Activated CD4-positive, alpha-beta T cell treated with anti-CD3 and anti-CD28 coated beads, Interleukin-2, Interleukin-6, amounts not matched to agents 100 ng/mL and 50 ng/mL, durations not matched to agents 16 hours and 8 hours (primary cell): ENCODE results near the gene CYP39A1.

ENCODE experiments used
- DNase-seq: peaks from one replicate; pipeline ENCODE4 v3.0.0-alpha.2; 2020

Gene CYP39A1, protein sequence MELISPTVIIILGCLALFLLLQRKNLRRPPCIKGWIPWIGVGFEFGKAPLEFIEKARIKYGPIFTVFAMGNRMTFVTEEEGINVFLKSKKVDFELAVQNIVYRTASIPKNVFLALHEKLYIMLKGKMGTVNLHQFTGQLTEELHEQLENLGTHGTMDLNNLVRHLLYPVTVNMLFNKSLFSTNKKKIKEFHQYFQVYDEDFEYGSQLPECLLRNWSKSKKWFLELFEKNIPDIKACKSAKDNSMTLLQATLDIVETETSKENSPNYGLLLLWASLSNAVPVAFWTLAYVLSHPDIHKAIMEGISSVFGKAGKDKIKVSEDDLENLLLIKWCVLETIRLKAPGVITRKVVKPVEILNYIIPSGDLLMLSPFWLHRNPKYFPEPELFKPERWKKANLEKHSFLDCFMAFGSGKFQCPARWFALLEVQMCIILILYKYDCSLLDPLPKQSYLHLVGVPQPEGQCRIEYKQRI

DNA sequence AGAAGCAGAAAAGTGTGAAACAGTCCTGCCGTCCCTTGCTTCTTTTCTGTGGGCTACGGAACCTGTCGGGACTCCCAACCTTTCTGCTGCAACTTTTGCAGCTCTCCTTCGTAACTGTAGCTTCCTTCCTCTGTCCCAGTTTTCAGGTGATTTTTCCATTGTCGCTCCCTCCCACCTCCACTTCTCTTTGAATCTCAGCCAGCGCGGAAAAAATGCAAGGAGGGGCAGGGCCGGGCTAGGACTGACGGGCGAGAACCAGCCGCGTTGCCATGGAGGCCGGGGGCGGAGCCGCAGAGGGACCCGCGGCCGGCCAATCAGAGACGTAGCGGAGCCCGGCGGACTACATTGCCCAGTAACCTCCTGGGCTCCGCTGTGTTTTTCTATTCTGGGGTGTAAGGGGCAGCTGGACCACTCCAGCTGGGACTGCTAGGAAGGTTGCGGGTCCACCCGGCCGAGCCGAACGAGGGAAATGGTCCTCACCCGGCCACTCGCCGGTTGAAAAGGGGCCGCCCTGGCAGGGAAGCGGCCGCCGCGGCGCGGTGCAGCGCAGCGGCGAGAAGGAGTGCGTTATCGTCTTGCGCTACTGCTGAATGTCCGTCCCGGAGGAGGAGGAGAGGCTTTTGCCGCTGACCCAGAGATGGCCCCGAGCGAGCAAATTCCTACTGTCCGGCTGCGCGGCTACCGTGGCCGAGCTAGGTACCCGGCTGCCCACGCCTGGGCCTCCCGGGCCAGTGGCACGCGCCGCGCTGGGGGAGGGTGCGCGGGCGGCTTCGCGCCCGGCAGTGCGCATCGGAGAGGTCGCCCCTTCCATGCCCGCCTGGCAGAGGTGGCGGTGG, at the start of gene CYP39A1, which contains the start of gene SLC25A27:
Gene CYP39A1, minus strand, starts transcription at position 216 of the 836 bp plus-strand sequence. CDS start 236 bp downstream, outside the sequence.
Gene SLC25A27, plus strand, starts transcription at position 373 of the 836 bp plus-strand sequence. Its CDS starts 218 bp downstream, at position 591.
- DNase-seq = peak; percentile 87

DNA sequence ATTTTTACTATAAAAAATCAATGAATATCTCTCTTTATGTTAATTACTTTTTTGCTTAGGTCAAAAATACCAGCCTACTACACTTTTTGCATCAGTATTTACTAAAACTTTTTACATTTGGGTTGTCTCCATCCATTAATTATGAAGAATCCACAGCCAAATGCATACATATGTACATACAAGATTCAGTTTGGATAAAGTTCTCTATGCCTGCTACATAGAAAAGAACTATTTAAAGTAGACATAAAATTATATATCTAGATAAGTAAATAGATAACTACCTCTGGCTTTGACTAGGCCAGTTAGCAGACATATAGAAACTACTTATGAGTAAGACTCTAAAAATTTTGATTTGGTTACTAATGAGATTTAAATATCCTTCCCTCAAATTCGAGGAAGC, 47.4 kb upstream of the CYP39A1 start:
- no peak for DNase-seq

DNA sequence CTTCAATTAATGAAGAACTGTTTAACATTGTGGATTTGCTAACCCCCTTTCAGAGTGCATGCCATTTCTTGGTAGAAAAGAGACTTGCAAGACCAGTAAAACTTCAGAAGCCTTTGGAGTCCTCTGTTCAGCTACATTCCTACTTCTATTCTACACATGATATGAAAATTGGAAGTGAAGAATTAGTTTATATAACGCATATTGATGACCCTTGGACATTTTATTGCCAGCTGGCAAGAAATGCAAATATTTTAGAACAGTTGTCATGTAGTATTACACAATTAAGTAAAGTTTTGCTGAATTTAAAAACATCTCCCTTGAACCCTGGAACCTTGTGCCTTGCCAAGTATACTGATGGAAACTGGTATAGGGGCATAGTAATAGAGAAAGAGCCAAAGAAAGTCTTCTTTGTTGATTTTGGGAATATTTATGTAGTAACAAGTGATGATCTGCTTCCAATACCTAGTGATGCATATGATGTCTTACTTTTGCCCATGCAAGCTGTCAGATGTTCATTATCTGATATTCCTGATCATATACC, 38.4 kb upstream of the CYP39A1 start:
- DNase-seq = no peak

DNA sequence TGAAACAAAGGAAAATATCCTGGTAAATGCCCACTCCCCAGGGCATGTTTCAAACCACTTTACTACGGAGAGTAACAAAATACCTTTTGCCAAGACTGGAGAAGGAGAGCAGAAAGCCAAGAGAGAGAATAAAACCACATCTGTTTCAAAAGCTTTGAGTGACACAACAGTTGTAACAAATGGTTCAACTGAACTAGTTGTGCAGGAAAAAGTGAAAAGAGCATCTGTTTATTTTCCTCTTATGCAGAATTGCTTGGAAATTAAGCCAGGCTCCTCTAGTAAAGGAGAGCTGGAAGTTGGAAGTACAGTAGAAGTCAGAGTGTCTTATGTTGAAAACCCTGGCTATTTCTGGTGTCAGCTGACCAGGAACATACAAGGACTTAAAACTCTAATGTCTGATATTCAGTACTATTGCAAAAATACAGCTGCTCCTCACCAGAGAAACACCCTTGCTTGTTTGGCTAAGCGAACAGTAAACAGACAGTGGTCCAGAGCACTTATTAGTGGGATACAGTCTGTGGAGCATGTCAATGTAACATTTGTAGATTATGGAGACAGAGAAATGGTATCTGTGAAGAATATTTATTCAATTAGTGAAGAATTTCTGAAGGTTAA, 37.6 kb upstream of the CYP39A1 start:
- no peak for DNase-seq

DNA sequence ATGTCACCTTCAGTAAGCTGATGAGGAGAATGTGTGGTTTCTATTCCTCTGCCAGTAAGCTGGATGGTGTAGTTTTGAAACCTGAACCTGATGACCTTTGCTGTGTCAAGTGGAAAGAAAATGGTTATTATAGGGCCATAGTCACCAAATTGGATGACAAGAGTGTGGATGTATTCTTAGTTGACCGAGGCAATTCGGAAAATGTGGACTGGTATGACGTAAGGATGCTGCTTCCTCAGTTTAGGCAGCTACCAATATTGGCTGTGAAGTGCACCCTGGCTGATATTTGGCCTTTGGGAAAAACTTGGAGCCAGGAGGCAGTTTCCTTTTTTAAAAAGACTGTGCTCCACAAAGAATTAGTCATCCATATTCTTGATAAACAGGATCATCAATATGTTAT, 37.0 kb upstream of the CYP39A1 start:
- no peak for DNase-seq

DNA sequence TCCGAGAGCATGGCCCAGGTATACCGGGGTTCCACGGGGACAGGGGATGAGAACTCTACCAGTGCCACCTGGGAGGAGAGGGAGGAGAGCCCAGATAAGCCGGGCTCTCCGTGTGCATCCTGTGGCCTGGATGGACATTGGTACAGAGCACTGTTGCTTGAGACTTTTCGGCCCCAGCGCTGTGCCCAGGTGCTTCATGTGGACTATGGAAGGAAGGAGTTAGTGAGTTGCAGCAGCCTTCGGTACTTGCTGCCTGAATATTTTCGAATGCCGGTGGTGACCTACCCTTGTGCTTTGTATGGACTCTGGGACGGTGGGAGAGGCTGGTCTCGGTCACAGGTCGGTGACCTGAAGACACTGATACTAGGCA, 36.3 kb upstream of the CYP39A1 start:
- DNase-seq = no peak

DNA sequence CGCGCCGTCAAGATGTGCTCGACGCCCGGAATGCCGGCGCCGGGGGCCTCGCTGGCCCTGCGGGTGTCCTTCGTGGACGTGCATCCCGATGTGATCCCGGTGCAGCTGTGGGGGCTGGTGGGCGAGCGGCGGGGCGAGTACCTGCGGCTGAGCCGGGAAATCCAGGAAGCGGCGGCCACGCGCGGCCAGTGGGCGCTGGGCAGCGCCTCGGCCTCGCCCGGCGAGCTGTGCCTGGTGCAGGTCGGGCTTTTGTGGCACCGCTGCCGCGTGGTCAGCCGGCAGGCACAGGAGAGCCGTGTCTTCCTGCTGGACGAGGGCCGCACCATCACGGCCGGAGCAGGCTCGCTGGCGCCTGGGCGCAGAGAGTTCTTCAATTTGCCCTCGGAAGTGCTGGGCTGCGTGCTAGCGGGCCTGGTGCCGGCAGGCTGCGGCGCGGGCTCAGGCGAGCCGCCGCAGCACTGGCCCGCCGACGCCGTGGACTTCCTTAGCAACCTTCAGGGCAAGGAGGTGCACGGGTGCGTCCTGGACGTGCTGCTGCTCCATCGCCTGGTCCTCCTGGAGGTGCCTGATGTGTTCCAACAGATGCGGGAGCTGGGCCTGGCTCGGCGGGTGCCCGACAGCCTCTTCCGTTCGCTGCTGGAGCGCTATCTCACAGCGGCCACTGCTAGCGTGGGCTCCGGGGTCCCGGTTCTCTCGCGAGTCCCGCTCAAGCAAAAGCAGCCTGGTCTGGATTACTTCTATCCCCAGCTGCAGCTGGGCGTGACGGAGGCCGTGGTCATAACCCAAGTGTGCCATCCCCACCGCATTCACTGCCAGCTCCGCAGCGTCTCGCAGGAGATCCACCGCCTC, 35.7 kb upstream of the CYP39A1 start:
- no peak for DNase-seq

DNA sequence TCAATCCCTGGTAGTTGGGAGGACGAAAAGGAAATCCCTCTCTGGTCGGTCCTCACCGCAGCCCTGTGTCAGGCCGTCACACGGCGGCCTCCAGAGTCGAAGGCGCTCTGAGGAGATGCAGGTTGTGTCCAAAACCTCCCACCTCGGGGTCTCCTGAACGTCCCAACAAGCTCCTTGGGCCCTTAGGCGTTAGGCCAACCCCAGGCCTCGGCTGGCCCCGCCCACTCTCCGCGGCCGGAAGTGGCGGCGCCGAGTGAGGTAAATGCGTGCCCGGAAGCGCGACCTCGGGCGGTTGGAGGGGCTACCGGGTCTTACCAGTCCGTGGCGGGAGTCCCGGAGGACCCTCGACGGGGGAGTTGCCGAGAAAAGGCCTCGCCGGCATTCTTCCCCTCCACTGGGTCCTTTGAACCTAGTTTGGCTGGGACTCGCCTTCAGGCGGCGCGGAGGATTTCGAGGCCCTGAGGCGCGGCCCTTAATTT, 35.0 kb upstream of the CYP39A1 start, which contains the start of gene TDRD6:
Gene TDRD6, plus strand, starts transcription at position 267 of the 479 bp plus-strand sequence. CDS start 244 bp downstream, outside the sequence.
- no peak for DNase-seq

DNA sequence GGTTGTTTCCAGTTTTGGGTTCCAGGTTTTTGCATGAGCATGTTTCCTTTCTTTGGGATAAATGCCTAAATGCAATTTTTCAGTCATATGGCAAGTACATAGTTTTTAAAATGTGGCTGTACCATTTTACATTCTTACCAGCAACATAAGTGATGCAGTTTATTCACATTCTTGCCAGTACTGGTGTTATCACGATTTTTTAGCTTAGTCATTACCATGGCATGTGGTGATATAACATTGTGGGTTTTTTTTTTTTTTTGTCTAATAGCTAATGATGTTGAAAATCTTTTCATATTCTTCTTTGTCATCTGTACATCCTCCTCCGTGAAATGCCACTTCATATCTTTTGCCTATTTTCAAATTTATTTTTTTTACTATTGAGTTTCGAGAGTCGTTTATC, 32.2 kb upstream of the CYP39A1 start:
- DNase-seq = no peak

DNA sequence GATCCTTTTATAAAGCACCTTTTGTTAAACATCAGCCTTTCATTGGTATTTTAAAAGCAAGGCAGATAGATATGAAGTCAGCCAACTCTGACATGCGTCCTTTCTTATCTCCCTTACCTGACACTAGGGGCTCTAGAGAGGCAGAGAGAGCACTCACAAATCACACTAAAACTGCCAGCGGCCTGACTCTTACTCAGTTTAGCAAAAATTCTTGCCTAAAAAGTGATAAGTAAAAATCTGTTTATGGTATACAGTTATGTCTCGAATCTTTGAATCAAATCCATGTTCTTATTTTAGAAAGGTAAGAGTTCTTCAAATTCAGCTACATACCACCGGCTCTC, 24.7 kb upstream of the CYP39A1 start:
- DNase-seq = no peak

DNA sequence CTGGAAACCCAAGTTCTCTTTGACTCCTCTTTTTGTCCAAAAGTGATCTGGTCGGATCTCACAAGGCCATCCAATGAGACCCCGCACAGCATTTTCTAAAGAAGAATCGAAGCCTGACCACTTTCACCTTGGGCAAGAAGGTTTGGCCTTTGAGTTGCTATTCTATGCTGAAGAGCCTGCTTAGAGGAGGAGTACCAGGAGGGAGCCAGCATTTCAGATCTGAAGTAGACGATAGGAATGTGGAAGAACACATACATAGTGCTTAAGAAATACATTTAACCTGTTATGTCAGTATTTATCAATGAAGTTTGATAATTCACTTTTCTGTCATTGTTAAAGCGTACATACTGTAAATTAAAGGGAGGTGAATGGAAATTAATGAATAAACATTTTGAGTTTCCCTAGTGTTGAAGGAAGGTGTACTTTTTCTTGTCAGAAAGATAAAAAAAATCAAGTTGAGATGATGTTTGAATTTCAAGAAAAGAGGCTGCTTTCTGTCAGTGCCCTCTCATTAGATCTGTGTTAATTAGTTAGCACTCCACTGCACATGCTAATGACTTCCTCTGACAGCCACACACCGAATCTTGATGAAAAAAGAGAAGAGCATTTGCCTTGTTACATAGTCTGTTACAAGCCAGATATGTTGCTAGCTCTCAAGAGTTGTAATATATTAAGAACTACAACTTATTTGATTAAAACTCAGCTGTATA, 24.1 kb upstream of the CYP39A1 start:
- no peak for DNase-seq

DNA sequence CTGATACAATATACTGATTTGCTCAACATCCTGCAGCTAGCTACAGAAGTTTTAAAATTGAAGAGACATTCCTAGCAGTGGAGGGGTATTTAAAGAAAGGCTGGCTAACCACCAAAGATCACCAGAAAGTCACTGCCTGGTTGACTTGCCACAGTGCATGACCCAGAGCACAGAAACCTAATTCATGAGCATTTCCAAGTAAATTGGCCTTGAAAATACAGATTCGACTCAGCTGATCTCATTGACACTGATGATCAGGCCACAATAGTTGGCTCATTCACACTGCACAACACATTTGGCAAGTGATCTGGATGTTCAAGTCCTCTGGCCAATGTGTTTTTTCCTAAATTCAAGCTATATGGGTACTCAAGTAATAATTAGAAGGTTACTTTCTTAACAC, 21.8 kb upstream of the CYP39A1 start:
- peak; percentile 5 for DNase-seq

DNA sequence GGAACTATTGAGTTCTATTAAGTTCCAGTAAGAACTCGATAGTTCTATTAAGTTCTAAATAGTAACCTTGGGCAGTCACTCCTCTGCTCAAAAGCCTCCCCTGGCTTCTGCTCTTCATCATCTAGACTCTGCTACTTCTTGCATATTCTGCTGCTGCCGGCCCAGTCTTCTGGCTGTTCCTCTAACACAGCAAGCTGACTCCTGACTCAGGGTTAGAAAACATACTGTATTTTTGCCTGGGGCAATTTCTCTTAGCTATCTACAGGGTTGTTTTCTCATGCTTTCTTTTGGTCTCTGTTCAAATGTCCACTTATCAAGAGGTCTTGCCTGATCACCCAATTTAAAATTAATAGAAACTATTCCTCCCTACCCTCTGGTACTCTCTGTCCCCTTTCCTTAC, 14.8 kb upstream of the CYP39A1 start:
- no peak for DNase-seq

DNA sequence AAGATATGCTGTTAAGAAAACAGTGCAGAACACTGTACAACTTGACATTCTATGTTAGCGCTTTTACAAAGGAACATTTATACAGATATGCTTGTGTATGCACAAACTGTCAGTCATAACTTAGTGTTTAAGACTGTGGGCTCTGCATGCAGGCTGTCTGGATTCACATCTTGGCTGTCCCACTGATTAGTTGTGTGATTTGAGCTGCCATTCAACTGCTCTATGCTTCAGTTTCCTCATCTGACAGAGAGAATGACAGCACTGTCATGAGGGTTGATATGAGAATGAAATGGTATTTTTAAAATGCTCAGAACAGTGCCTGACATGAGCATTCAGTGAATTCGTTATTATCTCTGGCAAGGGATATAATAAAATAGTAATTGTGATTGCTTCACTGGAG, 8.9 kb upstream of the CYP39A1 start:
- no peak for DNase-seq

DNA sequence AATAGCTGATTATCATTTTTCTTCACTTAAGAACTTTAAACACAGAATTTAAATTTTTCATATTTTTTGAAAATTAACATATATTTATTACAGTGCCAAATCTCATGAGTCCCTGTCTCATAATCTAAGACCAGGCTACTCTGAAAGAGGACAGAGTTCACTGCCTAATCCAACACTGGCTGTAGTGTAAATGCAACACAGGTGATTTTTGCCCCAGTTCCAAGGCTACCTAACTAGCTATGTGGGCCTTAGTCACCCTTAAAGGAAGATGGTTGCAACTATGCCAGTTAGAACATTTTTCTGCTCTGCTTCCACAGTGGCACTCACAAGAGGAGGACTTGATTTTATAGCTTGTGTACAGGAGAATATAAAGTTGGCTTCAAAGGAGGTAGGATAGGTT, 5.0 kb upstream of the CYP39A1 start:
- no peak for DNase-seq

DNA sequence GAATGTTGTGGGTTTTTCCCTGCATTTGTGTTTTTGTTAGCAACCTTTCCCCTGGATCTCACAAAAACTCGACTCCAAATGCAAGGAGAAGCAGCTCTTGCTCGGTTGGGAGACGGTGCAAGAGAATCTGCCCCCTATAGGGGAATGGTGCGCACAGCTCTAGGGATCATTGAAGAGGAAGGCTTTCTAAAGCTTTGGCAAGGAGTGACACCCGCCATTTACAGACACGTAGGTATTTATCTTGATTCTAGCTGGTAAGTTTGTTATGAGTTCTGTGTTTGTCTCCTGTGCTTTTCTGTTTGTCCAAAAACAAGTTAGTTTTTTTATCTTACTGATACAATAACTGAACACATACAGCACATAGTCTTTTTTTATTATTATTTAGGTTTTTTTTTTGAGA, 3.2 kb upstream of the CYP39A1 start:
- no peak for DNase-seq

DNA sequence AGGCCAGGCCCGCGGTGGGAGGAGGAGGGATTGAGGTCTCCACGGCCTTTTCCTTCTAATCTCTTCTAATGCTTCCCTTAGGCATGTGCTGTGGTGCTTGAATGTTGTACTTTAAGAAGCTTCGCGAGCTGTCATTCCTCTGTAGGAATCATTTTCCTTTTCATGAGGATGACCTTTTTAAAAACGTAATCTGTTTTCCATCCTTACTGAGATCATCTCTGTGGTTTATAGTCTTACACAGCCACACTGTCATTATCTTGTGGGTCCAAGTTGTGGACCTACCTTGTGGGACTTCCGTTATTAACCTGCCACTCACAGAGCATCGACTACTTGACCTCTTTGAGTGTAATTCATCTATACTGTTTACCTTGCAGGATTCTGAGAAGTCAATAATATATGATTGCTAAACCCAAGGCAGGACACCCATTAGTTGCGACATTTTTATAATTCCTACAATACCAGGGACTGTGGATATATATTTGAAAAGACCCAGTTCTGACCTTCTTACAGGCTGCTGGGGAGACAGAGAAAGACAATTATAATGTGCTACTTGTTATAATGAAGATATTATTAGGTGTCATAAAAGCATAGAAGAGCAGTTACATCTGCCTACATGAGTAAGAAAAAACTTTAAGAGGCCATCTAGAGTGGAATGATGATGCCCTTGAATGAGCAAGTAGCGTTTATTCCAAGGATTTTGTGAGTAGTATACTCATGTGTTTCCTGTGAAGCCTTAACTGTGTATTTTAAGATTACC, 999 bp upstream of the CYP39A1 start:
- DNase-seq = no peak

DNA sequence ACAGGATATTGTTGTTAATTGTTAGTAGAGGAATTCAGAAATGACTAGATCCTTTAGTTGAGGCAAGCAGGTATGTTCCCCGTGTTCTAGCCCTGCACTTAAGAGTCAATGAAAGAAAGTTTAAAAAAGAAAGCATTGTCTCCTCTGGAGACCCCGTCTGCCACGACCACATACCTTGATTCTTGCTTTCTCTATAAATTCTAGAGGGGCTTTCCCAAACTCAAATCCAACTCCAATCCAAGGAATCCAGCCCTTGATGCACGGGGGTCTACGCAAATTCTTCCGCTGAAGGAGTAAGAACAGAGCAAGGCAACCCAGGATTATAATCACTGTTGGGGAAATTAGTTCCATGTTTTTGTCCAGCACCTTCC, 401 bp downstream of the CYP39A1 start:
- no peak for DNase-seq

DNA sequence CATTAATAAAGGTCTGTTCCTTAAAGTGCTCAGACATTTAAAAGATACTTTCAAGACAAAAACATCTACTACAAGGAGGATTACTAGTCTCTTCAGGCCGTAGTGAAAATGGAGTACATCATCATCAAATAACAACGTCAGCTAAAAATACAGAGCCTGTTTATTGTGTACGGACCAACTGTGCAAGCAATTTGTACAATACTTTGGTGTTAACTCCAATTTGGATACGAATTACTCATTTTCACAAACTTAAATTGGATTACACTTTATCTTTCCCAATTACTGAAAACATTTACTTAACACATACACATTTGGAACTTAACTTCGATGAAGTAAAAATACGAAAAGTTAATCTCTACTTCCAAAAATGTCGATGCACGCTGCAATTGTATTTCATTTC, 802 bp downstream of the CYP39A1 start:
- DNase-seq = no peak

DNA sequence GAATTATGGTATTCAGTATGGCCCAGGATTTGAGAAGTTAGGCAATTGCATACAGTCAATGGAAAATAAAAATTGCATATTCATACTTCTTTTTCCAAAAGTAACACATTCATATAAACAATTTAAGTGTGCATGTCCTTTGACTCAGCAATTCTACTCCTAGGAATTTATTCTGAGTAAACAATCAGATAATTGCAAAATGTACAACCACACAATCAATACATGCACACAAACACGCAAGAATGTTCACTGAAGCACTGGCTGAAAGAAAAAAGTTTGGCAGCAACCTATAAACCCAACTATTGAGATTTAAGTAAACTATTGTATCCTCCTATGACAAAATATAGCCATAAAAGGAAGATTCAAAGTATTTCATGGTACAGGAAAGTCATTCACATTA, 1.6 kb downstream of the CYP39A1 start:
- no peak for DNase-seq
